Body of pancreas (tissue), 4 donors: ENCODE data around the gene LRRTM1. TPM values are rescaled to one million over a fixed set of nuclear protein-coding genes. Genes with fewer than 3 reads are reported as not detected.

Source experiments
- ATAC-seq: fragments of 150-250 bp; one replicate; pipeline ENCODE4 v1.9.1; 2016
- DNase-seq, 4 donors: peaks; one replicate each; pipeline ENCODE4 v3.0.0-alpha.2; 2019
- H3K27ac ChIP-seq, 4 donors: fragments of 200-600 bp; sonication (generic); 1 replicate in 3 of 4; 2 replicates in 1 of 4; pipeline versions ENCODE4 v1.5.1 to v1.6.1; 2016 to 2019; ENCODE audit warnings: mild to moderate bottlenecking in 1 of 4, mixed read lengths in 1 of 4, moderate library complexity in 1 of 4
- H3K27me3 ChIP-seq, 2 donors: fragments of 200-600 bp; sonication (generic); one replicate each; pipeline ENCODE4 v1.6.0; 2016; ENCODE audit warnings: mild to moderate bottlenecking in 1 of 2
- H3K36me3 ChIP-seq, 2 donors: fragments of 200-600 bp; sonication (generic); replicated peaks in 1 of 2; 2 replicates each; pipeline ENCODE4 v1.5.1; 2016; ENCODE audit warnings: low read depth in 2 of 2; ENCODE audit not compliant: insufficient read depth in 1 of 2
- H3K4me1 ChIP-seq: fragments of 200-600 bp; sonication (generic); one replicate; pipeline ENCODE4 v1.6.0; 2016
- H3K4me3 ChIP-seq, 2 donors: fragments of 200-600 bp; sonication (generic); 1 replicate in 1 of 2; 2 replicates in 1 of 2; pipeline ENCODE4 v1.5.1; 2016 to 2019
- H3K9me3 ChIP-seq, 3 donors: fragments of 200-600 bp; sonication (generic); 1 replicate in 2 of 3; 2 replicates in 1 of 3; pipeline ENCODE4 v1.5.1; 2016
- POLR2A ChIP-seq, 3 donors: fragments of 450-650 bp; IDR thresholded peaks; one replicate each; pipeline ENCODE4 v1.6.1; 2016; ENCODE audit warnings: antibody characterized with exemption in 3 of 3, mild to moderate bottlenecking in 2 of 3
- WGBS, 2 donors: methylation state at CpG; one replicate each; pipeline ENCODE4 v1.1.5; 2017; 5-methylcytosine and 5-hydroxymethylcytosine counted together
- intact Hi-C: fragments of 100-400 bp; cut with DNase I; formaldehyde crosslinking; loops from one replicate; pipeline ENCODE4 v1.15.1; 2023
- total RNA-seq, 2 donors: library from RNA; depleted of rRNA; stranded (reverse); fragments of >200 nt; gene quantifications; one replicate each; pipeline ENCODE4 v1.1.0, GENCODE V29; 2016
- TF ChIP-seq, protein P1 (sequence below), 7 experiments: fragments of 450-650 bp in 4 of 7; fragments of 200-600 bp in 3 of 7; sonication (generic) in 3 of 7; IDR thresholded peaks; one replicate each; pipeline ENCODE4 v1.5.1; 2016 to 2019; ENCODE audit warnings: antibody characterized with exemption in 7 of 7

LRRTM1 gene
- total RNA-seq, 2 donors from 2014 or later, result not detected

DNA sequence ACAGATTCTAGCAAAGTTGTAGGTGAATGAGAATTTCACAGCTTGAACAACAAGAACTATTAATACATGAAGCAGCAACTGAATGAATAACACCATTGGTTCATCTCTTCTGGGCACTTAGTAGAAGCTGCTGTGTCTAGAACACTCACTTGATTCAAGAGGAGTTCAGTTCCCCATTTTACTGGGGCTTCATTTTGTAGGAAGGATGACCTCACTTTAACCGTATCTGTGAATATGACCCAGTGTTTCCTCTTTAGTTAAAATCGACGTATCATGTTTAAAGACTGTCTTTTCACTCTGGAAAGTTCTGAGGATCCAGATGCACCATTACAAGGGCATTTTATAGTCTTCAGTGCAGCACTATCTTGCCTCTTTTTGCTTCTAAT, 47.8 kb downstream of the LRRTM1 start:
- H3K4me1 ChIP-seq, result no peaks in the 10 kb centered on the region
- H3K27me3 ChIP-seq, result no peaks in the 10 kb centered on the region
- no peaks in the 10 kb centered on the region for H3K36me3 ChIP-seq
- no peak for TF ChIP-seq POLR2A (IDR thresholded peaks at IDR 0.05)
- TF ChIP-seq, protein P1, sequence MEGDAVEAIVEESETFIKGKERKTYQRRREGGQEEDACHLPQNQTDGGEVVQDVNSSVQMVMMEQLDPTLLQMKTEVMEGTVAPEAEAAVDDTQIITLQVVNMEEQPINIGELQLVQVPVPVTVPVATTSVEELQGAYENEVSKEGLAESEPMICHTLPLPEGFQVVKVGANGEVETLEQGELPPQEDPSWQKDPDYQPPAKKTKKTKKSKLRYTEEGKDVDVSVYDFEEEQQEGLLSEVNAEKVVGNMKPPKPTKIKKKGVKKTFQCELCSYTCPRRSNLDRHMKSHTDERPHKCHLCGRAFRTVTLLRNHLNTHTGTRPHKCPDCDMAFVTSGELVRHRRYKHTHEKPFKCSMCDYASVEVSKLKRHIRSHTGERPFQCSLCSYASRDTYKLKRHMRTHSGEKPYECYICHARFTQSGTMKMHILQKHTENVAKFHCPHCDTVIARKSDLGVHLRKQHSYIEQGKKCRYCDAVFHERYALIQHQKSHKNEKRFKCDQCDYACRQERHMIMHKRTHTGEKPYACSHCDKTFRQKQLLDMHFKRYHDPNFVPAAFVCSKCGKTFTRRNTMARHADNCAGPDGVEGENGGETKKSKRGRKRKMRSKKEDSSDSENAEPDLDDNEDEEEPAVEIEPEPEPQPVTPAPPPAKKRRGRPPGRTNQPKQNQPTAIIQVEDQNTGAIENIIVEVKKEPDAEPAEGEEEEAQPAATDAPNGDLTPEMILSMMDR (IDR thresholded peaks at IDR 0.05), result no peak
- H3K4me3 ChIP-seq, result no peak overlapping the region
- intact Hi-C loops, result no loop called here
- ATAC-seq (no peak), DNase-seq (no peak)
- 52 to 72% methylated on average over 3 of the region's 3 CpGs for WGBS, 2 donors
- H3K27ac ChIP-seq, result no peak overlapping the region
- no peaks in the 10 kb centered on the region for H3K9me3 ChIP-seq

DNA sequence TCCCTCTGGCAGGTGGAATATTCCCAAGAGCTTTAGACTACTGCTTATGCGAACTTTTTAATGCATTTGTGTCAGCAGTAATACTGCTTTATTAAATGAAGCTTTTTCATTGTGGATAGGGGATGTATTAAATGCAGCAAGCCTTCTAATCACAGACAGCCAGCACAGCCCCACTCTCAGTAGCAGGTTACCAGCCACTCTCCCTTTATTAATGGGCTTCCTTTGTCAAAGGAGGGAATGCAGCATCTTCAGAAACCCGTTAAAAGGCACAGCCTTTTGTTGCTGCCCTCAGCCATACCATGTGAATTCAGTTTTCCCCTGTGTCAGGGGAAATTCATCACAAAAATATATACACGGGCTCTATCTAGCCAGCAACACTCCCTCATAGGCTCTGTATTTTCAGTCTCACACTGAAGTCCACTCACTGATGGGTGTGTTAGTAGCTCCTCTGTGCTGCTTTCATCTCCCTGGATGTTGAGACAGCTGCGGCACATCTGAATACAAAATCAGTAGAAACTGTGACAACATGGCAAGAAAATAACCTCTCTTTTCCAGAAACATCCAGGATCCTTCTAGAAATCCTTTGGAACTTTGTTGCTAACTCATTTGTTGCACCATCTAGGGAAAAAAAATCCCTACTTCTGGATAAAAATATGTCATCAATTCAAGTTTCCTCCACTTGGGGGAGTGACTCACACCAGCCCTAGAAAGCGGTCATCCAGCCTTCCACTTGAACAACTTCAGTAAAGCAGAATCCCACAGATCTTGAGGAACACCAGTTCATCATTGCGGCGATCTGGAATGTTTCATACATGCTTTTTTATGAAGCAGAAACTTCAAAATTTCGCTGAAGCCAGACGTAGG, 48.4 kb downstream of the LRRTM1 start:
- no peak overlapping the region for H3K27ac ChIP-seq
- DNase-seq (no peak), ATAC-seq (no peak)
- no peaks in the 10 kb centered on the region for H3K36me3 ChIP-seq
- no peaks in the 10 kb centered on the region for H3K27me3 ChIP-seq
- no peaks in the 10 kb centered on the region for H3K4me1 ChIP-seq
- intact Hi-C loops, result no loop called here
- WGBS, 2 donors, result 34 to 45% methylated on average over 9 of the region's 9 CpGs
- no peak overlapping the region for H3K4me3 ChIP-seq
- H3K9me3 ChIP-seq, result no peaks in the 10 kb centered on the region
- no peak for TF ChIP-seq POLR2A (IDR thresholded peaks at IDR 0.05)
- TF ChIP-seq, protein P1 (IDR thresholded peaks at IDR 0.05), result peak in 3 of 7 experiments; percentile 13 to 35 (median 15)

GRCh38 chr2:80252294-80252986, 52.1 kb downstream of the LRRTM1 start:
- H3K36me3 ChIP-seq, result no peaks in the 10 kb centered on the region
- no peak overlapping the region for H3K4me3 ChIP-seq
- intact Hi-C loops, result no loop called here
- 61 to 67% methylated on average over 7 of the region's 7 CpGs for WGBS, 2 donors
- TF ChIP-seq, protein P1 (IDR thresholded peaks at IDR 0.05), result no peak
- TF ChIP-seq POLR2A (IDR thresholded peaks at IDR 0.05), result no peak
- no peaks in the 10 kb centered on the region for H3K27me3 ChIP-seq
- H3K4me1 ChIP-seq, result no peaks in the 10 kb centered on the region
- no peak for DNase-seq
- H3K27ac ChIP-seq, result no peak overlapping the region
- no peak for ATAC-seq
- no peaks in the 10 kb centered on the region for H3K9me3 ChIP-seq
